Epithelial cell of esophagus (primary cell): Measurements from ENCODE around the gene POLR1B.
"Not testable (repeated sequence)": the region's sequence is repeated elsewhere in the genome, so short reads cannot be mapped to it uniquely, and the experiment has no call there.

ENCODE experiments used
- DNase-seq: peaks from one replicate; pipeline ENCODE4 v3.0.0; 2010; ENCODE audit warnings: low read depth
- H3K4me3 ChIP-seq: 2 replicates; pipeline ENCODE4 v1.5.1; 2011; ENCODE audit warnings: mild to moderate bottlenecking, low read length, control low read depth
- TF ChIP-seq, protein P1 (sequence below): IDR thresholded peaks from 2 replicates; pipeline ENCODE4 v1.5.1; 2011; ENCODE audit warnings: low read depth, mild to moderate bottlenecking, low read length, control low read depth, inconsistent platforms; ENCODE audit not compliant: insufficient read depth; ENCODE audit errors: missing control alignments

The POLR1B gene

DNA sequence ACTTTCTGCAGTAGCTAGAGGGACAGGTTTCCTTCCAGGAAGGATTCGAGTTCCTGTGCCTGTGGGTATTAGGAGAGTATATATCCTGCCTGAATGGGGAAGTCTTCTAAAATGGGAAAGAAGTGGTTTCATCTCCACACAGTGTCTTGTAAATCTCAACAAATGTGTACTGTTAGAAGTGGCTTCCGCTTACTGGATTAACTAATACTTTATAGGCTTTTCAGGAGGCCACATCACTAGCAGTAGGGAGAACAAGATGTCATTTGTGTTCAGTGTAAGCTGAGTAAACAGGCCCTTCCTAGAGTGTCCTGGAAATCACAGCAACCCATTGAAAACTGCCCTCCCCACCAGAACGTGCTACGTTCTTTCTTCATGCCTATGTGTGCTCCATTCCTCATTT lies 12.5 kb upstream of the POLR1B start:
- no peak for DNase-seq
- H3K4me3 ChIP-seq: no peak overlapping the region
- TF ChIP-seq, protein P1, sequence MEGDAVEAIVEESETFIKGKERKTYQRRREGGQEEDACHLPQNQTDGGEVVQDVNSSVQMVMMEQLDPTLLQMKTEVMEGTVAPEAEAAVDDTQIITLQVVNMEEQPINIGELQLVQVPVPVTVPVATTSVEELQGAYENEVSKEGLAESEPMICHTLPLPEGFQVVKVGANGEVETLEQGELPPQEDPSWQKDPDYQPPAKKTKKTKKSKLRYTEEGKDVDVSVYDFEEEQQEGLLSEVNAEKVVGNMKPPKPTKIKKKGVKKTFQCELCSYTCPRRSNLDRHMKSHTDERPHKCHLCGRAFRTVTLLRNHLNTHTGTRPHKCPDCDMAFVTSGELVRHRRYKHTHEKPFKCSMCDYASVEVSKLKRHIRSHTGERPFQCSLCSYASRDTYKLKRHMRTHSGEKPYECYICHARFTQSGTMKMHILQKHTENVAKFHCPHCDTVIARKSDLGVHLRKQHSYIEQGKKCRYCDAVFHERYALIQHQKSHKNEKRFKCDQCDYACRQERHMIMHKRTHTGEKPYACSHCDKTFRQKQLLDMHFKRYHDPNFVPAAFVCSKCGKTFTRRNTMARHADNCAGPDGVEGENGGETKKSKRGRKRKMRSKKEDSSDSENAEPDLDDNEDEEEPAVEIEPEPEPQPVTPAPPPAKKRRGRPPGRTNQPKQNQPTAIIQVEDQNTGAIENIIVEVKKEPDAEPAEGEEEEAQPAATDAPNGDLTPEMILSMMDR: no peak

DNA sequence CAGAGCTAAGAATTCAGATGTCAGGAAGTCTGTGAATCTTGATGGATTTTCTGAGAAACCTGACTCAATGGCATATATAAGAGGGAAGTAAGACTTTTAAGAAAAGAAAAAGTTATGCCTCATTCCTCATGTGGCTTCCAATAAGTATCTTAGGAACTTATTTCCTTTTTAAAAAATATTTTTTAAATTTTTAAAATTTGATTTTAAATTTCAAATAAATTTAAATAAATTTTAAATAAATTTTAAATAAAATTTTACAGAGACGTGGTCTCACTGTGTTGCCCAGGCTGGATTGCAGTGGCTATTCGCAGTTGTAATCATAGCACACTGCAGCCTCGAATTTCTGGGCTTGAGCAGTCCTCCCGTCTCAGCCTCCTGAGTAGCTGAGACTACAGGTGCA lies 11.5 kb upstream of the POLR1B start:
- DNase-seq: no peak
- H3K4me3 ChIP-seq: no peak overlapping the region
- TF ChIP-seq, protein P1: no peak

DNA sequence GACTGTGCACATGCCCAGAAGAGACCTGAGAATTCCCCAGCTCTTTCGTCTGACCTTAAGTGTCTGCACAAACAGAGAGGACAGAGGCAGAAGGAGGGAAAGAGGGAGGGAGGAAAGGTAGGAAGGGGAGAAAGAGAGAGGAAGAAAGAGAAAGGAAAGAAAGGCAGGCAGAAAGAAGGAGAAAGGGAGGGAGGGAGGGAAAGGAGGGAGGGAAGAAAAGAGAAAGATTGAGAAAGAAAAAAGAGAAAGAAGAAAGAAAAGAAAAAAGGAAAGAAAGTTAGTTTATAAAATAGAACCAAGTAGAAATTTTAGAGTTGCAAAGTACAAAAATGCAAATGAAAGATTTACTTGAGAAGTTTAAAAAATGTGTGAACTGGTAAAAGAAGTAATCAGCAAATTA lies 7.4 kb upstream of the POLR1B start:
- no peak for DNase-seq
- no peak overlapping the region for H3K4me3 ChIP-seq
- TF ChIP-seq, protein P1: no peak

GRCh38 chr2:112536665-112537064 lies 5.6 kb upstream of the POLR1B start:
- not testable (repeated sequence) for DNase-seq

DNA sequence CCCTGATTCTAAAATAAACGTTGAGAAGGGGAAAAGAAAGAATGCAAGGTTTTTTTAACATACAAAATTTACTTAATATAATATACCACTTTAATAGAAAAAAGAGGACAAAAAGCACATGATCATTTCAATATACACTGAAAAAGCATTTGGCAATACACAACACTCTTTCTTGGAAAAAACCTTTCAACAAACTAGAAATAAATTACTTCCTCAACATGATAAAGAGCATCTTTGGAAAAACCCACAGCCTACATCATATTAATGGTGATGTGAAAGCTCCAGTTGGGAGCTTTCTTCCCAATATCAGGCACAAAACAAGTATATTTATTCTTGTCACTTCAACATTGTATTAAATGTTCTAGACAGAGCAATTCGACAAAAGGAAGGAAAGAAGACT lies 3.0 kb upstream of the POLR1B start:
- H3K4me3 ChIP-seq: no peak overlapping the region
- TF ChIP-seq, protein P1: no peak
- DNase-seq: no peak

More at GRCh38 chr2:112536665-112537064, 5.6 kb upstream of the POLR1B start:
- not testable (repeated sequence) for H3K4me3 ChIP-seq

DNA sequence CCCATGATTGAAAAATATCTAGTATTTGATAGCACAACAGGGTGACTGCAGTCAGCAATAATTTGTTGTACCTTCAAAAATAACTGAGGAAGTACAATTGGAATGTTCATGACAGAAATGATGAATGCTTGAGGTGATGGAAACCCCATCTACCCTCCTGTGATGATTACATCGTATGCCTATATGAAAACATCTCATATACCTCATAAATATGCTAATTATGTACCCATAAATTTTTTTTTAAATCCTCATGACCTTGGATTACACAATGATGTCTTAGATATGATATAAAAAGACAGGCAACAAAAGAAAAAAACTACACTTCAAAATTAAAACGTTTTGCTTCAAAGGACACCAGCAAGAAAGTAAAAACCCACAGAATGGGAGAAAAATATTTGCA lies 1.4 kb upstream of the POLR1B start:
- TF ChIP-seq, protein P1: no peak
- no peak for DNase-seq

DNA sequence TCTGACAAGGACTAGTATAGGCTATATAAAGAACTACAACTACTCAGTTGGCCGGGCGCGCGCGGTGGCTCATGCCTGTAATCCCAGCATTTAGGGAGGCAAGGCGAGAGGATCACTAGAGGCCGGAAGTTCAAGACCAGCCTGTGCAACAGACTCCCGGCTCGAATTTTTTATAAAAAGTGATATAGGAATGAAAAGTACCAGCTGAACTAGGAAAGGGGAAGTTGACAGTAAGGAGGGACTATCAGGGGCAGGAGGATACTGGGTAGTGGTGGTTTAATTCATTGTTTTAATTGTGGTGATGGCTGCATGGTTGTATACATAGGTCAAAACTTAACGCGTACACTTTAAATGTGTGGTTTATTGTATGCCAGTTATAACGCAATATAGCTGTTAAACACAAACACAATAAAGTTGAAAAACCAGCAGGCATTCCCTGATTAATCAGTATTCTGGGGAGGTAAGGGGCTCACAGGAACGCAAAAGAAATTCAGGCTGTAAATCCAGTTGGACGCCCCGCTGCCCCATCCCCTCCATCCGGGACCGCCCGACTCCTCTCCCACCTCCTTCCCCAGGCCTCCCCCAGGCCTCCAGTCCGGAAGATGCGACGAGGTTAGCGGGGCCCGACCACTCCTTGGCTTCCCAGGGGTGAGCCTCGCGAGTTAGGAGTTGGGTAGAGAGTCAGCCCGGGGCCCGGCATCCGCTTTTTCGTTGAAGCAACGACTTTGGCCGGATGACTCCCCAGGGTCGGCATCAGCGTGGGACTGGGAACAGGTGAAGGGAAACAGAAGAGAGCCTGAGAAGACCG lies 746 bp upstream of the POLR1B start:
- no peak for DNase-seq
- TF ChIP-seq, protein P1: no peak
- peak overlapping the region; percentile 95 for H3K4me3 ChIP-seq

More for the DNA sequence above, 1.4 kb upstream of the POLR1B start:
- no peak overlapping the region for H3K4me3 ChIP-seq
